ENCODE results near the gene RPS15.
"Not testable (repeated sequence)": the region's sequence is repeated elsewhere in the genome, so short reads cannot be mapped to it uniquely, and the experiment has no call there.

RPS15 gene

GRCh38 chr19:1412995-1413800, 25.0 kb upstream of the RPS15 start:
- Histone ChIP-seq H3K4me1 (ENCODE audit: control insufficient read depth, insufficient read depth, low read length) (peaks cover 77% of the 10 kb centered on the region), H3K9me3 (ENCODE audit: control insufficient read depth in 2 of 2, low read length in 2 of 2) (no peaks in the 10 kb centered on the region), H3K27ac (ENCODE audit: low read length) (no peak overlapping the region), H3K27me3 (ENCODE audit: control insufficient read depth in 1 of 2, insufficient read depth in 2 of 2, low read length in 2 of 2) (no peaks in the 10 kb centered on the region), H3K9ac (ENCODE audit: low read length in 2 of 2) (no peak overlapping the region), H3K4me3 (ENCODE audit: low read length in 2 of 2) (no peak overlapping the region), H3K36me3 (ENCODE audit: control insufficient read depth in 2 of 2, insufficient read depth in 2 of 2, low read length in 2 of 2) (peaks cover 2 to 3% of the 10 kb centered on the region in 2 donors)

GRCh38 chr19:1416014-1416841, 22.0 kb upstream of the RPS15 start:
- peaks cover 19 to 21% of the 10 kb centered on the region in 2 donors for H3K36me3 ChIP-seq (ENCODE audit: control insufficient read depth in 2 of 2, insufficient read depth in 2 of 2, low read length in 2 of 2)
- H3K4me3 ChIP-seq (ENCODE audit: low read length in 2 of 2): peak overlapping the region; percentile 51 to 54
- peak overlapping the region; percentile 51 to 60 for H3K9ac ChIP-seq (ENCODE audit: low read length in 2 of 2)
- H3K9me3 ChIP-seq (ENCODE audit: control insufficient read depth in 2 of 2, low read length in 2 of 2): no peaks in the 10 kb centered on the region
- peaks cover 51% of the 10 kb centered on the region for H3K4me1 ChIP-seq (ENCODE audit: control insufficient read depth, insufficient read depth, low read length)
- H3K27me3 ChIP-seq (ENCODE audit: control insufficient read depth in 1 of 2, insufficient read depth in 2 of 2, low read length in 2 of 2): no peaks in the 10 kb centered on the region
- peak overlapping the region; percentile 62 for H3K27ac ChIP-seq (ENCODE audit: low read length)

- Histone ChIP-seq H3K9ac (ENCODE audit: low read length in 2 of 2) (no peak overlapping the region), H3K4me1 (ENCODE audit: control insufficient read depth, insufficient read depth, low read length) (peaks cover 42% of the 10 kb centered on the region), H3K4me3 (ENCODE audit: low read length in 2 of 2) (no peak overlapping the region), H3K9me3 (ENCODE audit: control insufficient read depth in 2 of 2, low read length in 2 of 2) (no peaks in the 10 kb centered on the region), H3K36me3 (ENCODE audit: control insufficient read depth in 2 of 2, insufficient read depth in 2 of 2, low read length in 2 of 2) (peaks cover 24 to 30% of the 10 kb centered on the region in 2 donors), H3K27ac (ENCODE audit: low read length) (peak overlapping the region; percentile 62), H3K27me3 (ENCODE audit: control insufficient read depth in 1 of 2, insufficient read depth in 2 of 2, low read length in 2 of 2) (no peaks in the 10 kb centered on the region)
These were observed 21.1 kb upstream of the RPS15 start for GRCh38 chr19:1417145-1417544.

- peaks cover 31 to 33% of the 10 kb centered on the region in 2 donors for H3K36me3 ChIP-seq (ENCODE audit: control insufficient read depth in 2 of 2, insufficient read depth in 2 of 2, low read length in 2 of 2)
- no peak overlapping the region for H3K27ac ChIP-seq (ENCODE audit: low read length)
- H3K4me3 ChIP-seq (ENCODE audit: low read length in 2 of 2): no peak overlapping the region
These were observed 20.3 kb upstream of the RPS15 start for GRCh38 chr19:1417681-1418495.

GRCh38 chr19:1418496-1418775, 19.8 kb upstream of the RPS15 start:
- H3K4me1 ChIP-seq (ENCODE audit: control insufficient read depth, insufficient read depth, low read length): peaks cover 31% of the 10 kb centered on the region
- H3K4me3 ChIP-seq (ENCODE audit: low read length in 2 of 2): no peak overlapping the region
- no peak overlapping the region for H3K27ac ChIP-seq (ENCODE audit: low read length)
- H3K9me3 ChIP-seq (ENCODE audit: control insufficient read depth in 2 of 2, low read length in 2 of 2): no peaks in the 10 kb centered on the region
- H3K36me3 ChIP-seq (ENCODE audit: control insufficient read depth in 2 of 2, insufficient read depth in 2 of 2, low read length in 2 of 2): peaks cover 37 to 38% of the 10 kb centered on the region in 2 donors
- no peaks in the 10 kb centered on the region for H3K27me3 ChIP-seq (ENCODE audit: control insufficient read depth in 1 of 2, insufficient read depth in 2 of 2, low read length in 2 of 2)
- no peak overlapping the region for H3K9ac ChIP-seq (ENCODE audit: low read length in 2 of 2)

More at GRCh38 chr19:1417681-1418495, 20.3 kb upstream of the RPS15 start:
- H3K9ac ChIP-seq (ENCODE audit: low read length in 2 of 2): no peak overlapping the region
- peaks cover 35% of the 10 kb centered on the region for H3K4me1 ChIP-seq (ENCODE audit: control insufficient read depth, insufficient read depth, low read length)
- no peaks in the 10 kb centered on the region for H3K9me3 ChIP-seq (ENCODE audit: control insufficient read depth in 2 of 2, low read length in 2 of 2)
- H3K27me3 ChIP-seq (ENCODE audit: control insufficient read depth in 1 of 2, insufficient read depth in 2 of 2, low read length in 2 of 2): no peaks in the 10 kb centered on the region

- no peak overlapping the region for H3K4me3 ChIP-seq (ENCODE audit: low read length in 2 of 2)
- H3K36me3 ChIP-seq (ENCODE audit: control insufficient read depth in 2 of 2, insufficient read depth in 2 of 2, low read length in 2 of 2): peaks cover 41 to 42% of the 10 kb centered on the region in 2 donors
- no peak overlapping the region for H3K9ac ChIP-seq (ENCODE audit: low read length in 2 of 2)
- no peak overlapping the region for H3K27ac ChIP-seq (ENCODE audit: low read length)
- no peaks in the 10 kb centered on the region for H3K9me3 ChIP-seq (ENCODE audit: control insufficient read depth in 2 of 2, low read length in 2 of 2)
- no peaks in the 10 kb centered on the region for H3K27me3 ChIP-seq (ENCODE audit: control insufficient read depth in 1 of 2, insufficient read depth in 2 of 2, low read length in 2 of 2)
- peaks cover 30% of the 10 kb centered on the region for H3K4me1 ChIP-seq (ENCODE audit: control insufficient read depth, insufficient read depth, low read length)
These were observed 19.1 kb upstream of the RPS15 start for GRCh38 chr19:1418951-1419738.

GRCh38 chr19:1420085-1420484, 18.1 kb upstream of the RPS15 start:
- not testable (repeated sequence) for H3K9ac ChIP-seq (ENCODE audit: low read length in 2 of 2); H3K4me3 ChIP-seq (ENCODE audit: low read length in 2 of 2); H3K9me3 ChIP-seq (ENCODE audit: control insufficient read depth in 2 of 2, low read length in 2 of 2); H3K27ac ChIP-seq (ENCODE audit: low read length); H3K27me3 ChIP-seq (ENCODE audit: control insufficient read depth in 1 of 2, insufficient read depth in 2 of 2, low read length in 2 of 2)
- H3K4me1 ChIP-seq (ENCODE audit: control insufficient read depth, insufficient read depth, low read length): peaks cover 28% of the 10 kb centered on the region
- H3K36me3 ChIP-seq (ENCODE audit: control insufficient read depth in 2 of 2, insufficient read depth in 2 of 2, low read length in 2 of 2): peaks cover 46 to 47% of the 10 kb centered on the region in 2 donors

- no peak overlapping the region for H3K9ac ChIP-seq (ENCODE audit: low read length in 2 of 2)
- H3K27me3 ChIP-seq (ENCODE audit: control insufficient read depth in 1 of 2, insufficient read depth in 2 of 2, low read length in 2 of 2): no peaks in the 10 kb centered on the region
- H3K4me1 ChIP-seq (ENCODE audit: control insufficient read depth, insufficient read depth, low read length): peaks cover 23% of the 10 kb centered on the region
- no peaks in the 10 kb centered on the region for H3K9me3 ChIP-seq (ENCODE audit: control insufficient read depth in 2 of 2, low read length in 2 of 2)
- peaks cover 49 to 52% of the 10 kb centered on the region in 2 donors for H3K36me3 ChIP-seq (ENCODE audit: control insufficient read depth in 2 of 2, insufficient read depth in 2 of 2, low read length in 2 of 2)
- no peak overlapping the region for H3K27ac ChIP-seq (ENCODE audit: low read length)
- H3K4me3 ChIP-seq (ENCODE audit: low read length in 2 of 2): no peak overlapping the region
These were observed 17.6 kb upstream of the RPS15 start for GRCh38 chr19:1420590-1420989.

- Histone ChIP-seq H3K27me3 (ENCODE audit: control insufficient read depth in 1 of 2, insufficient read depth in 2 of 2, low read length in 2 of 2) (no peaks in the 10 kb centered on the region), H3K9me3 (ENCODE audit: control insufficient read depth in 2 of 2, low read length in 2 of 2) (no peaks in the 10 kb centered on the region), H3K36me3 (ENCODE audit: control insufficient read depth in 2 of 2, insufficient read depth in 2 of 2, low read length in 2 of 2) (peaks cover 49 to 52% of the 10 kb centered on the region in 2 donors), H3K4me1 (ENCODE audit: control insufficient read depth, insufficient read depth, low read length) (peaks cover 15% of the 10 kb centered on the region), H3K27ac (ENCODE audit: low read length) (no peak overlapping the region), H3K9ac (ENCODE audit: low read length in 2 of 2) (no peak overlapping the region), H3K4me3 (ENCODE audit: low read length in 2 of 2) (no peak overlapping the region)
These were observed 16.8 kb upstream of the RPS15 start for GRCh38 chr19:1421218-1421957.
